Measurements from ENCODE around the gene MRPL27.

MRPL27 gene

GRCh38 chr17:50347894-50348291 lies 25.1 kb downstream of the MRPL27 start:
- no peaks in the 10 kb centered on the region for H3K27me3 ChIP-seq (replicated peaks)
- H3K27ac ChIP-seq: no peak overlapping the region
- no peak overlapping the region for H3K4me3 ChIP-seq (ENCODE audit: low read depth, low read length)
- in situ Hi-C loops (cut with HindIII; ENCODE audit: low pct_ligation_motif_present, low sequenced_read_pairs): no loop called here
- no peaks in the 10 kb centered on the region for H3K36me3 ChIP-seq (replicated peaks)
- DNase-seq: no peak
- TF ChIP-seq CTCF (IDR thresholded peaks at IDR 0.05; ENCODE audit: low read depth, low read length, missing control alignments): no peak

GRCh38 chr17:50347117-50347893 lies 25.7 kb downstream of the MRPL27 start:
- Histone ChIP-seq H3K27ac (no peak overlapping the region), H3K4me3 (ENCODE audit: low read depth, low read length) (peak overlapping the region; percentile 87), H3K27me3 (replicated peaks) (no peaks in the 10 kb centered on the region), H3K36me3 (replicated peaks) (no peaks in the 10 kb centered on the region)
- in situ Hi-C loops (cut with HindIII; ENCODE audit: low pct_ligation_motif_present, low sequenced_read_pairs): no loop called here
- TF ChIP-seq CTCF (IDR thresholded peaks at IDR 0.05; ENCODE audit: low read depth, low read length, missing control alignments): no peak
- DNase-seq: no peak

DNA sequence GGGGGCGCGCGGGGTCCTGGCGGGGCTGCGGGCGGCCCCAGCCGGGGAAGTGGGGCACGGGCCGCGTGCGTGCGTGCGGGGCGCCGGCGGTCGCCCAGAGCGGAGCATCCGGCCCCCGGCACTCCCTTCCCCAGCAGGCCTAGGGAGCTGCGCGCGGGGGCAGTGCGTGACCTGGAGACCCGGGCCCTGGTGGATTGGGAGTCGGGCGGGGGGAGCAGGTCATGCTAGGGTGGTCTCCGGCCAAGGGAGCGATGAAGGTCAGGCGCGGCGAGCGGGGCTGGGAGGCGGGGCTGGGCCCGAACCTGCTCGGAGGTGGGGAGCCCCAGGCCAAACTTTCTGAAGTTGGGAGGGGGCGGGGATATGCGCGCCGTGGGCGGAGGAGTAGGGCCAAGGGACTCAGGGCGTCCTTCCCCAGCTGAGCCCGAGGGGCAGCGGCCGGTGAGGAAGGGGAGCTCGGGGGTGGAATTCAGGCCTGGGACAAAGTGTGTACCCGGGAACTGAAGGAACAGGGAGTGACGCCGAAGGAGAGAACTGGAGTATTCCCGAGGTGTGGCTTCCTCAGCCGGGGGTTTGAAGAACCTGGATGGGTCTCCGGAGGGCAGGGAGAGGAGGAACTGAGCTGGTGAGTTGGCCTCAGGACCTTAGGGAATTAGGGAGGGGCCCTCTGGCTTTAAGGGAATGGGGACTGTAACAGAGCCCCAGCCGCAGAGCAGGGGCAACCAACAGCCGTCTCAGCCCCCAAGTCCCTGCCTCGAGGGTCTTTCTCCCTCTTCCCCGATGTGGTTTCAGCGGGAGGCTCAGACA lies 26.5 kb downstream of the MRPL27 start:
- no peak for DNase-seq

DNA sequence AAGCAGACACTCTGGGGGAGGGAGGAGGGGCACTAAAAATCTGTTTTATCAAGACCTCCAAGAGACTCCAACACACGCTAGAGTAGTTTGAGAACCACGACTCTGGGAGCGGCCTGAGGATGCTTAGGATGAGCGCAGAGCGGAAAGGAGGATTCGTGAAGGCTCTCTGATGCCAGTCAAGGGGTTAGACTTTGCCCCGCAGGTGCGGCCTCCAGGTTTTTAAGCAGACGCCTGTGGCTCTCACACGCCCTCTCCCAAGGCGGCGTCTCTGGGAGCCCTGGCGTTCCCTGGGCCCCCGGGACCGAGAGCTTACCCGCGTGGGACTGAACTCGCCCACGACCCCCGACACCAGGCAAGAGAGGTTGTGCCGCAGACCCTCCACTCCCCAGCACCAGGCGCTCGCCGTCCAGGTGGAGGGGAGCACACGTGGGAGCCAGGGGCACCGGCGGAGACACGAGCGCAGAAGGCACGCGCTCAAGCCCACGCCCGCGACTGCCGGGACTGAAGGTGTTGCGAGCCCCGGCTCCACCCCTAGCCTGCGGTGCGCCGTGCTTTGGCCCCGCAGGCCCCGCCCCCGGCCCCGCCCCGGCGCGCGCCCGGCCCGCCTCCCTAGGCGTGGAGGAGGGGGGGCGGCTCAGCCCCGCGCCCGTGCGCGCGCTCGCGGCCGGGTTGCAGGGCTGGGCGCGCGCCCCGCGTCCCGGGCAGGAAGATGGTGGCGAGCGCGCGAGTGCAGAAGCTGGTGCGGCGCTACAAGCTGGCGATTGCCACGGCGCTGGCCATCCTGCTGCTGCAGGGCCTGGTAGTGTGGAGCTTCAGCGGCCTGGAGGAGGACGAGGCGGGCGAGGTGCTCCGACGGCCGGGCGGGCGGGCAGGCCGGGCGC lies 27.3 kb downstream of the MRPL27 start, which contains the start of gene XYLT2:
TSS of gene XYLT2 (plus strand) at position 695 of the 881 bp plus-strand sequence. CDS start at position 710, 15 bp downstream.
- Histone ChIP-seq H3K36me3 (replicated peaks) (no peaks in the 10 kb centered on the region), H3K27ac (peak within 1 kb of the TSS; percentile 33), H3K4me3 (ENCODE audit: low read depth, low read length) (peak within 1 kb of the TSS; percentile 87), H3K27me3 (replicated peaks) (no peaks in the 10 kb centered on the region)
- no peak for TF ChIP-seq CTCF (IDR thresholded peaks at IDR 0.05; ENCODE audit: low read depth, low read length, missing control alignments)
- in situ Hi-C loops (cut with HindIII; ENCODE audit: low pct_ligation_motif_present, low sequenced_read_pairs): no loop called here
- DNase-seq: peak; percentile 72

More for the DNA sequence above, 26.5 kb downstream of the MRPL27 start:
- TF ChIP-seq CTCF (IDR thresholded peaks at IDR 0.05; ENCODE audit: low read depth, low read length, missing control alignments): no peak
- in situ Hi-C loops (cut with HindIII; ENCODE audit: low pct_ligation_motif_present, low sequenced_read_pairs): no loop called here
- peak overlapping the region; percentile 33 for H3K27ac ChIP-seq
- H3K4me3 ChIP-seq (ENCODE audit: low read depth, low read length): peak overlapping the region; percentile 87
- no peaks in the 10 kb centered on the region for H3K36me3 ChIP-seq (replicated peaks)
- no peaks in the 10 kb centered on the region for H3K27me3 ChIP-seq (replicated peaks)

- H3K27me3 ChIP-seq (replicated peaks): no peaks in the 10 kb centered on the region
- no peak for DNase-seq
- no peak overlapping the region for H3K4me3 ChIP-seq (ENCODE audit: low read depth, low read length)
- no peak for TF ChIP-seq CTCF (IDR thresholded peaks at IDR 0.05; ENCODE audit: low read depth, low read length, missing control alignments)
- no peak overlapping the region for H3K27ac ChIP-seq
- in situ Hi-C loops (cut with HindIII; ENCODE audit: low pct_ligation_motif_present, low sequenced_read_pairs): no loop called here
- H3K36me3 ChIP-seq (replicated peaks): no peaks in the 10 kb centered on the region
These were observed 28.1 kb downstream of the MRPL27 start for GRCh38 chr17:50344731-50345365.

Data from brain microvascular endothelial cell (primary cell).